ENCODE measurements around the gene IL15.
"Not testable (repeated sequence)": the region's sequence is repeated elsewhere in the genome, so short reads cannot be mapped to it uniquely, and the experiment has no call there.

Gene IL15

GRCh38 chr4:141636082-141636770, at the start of gene IL15:
Gene IL15, plus strand, starts transcription at chr4:141636583. Its CDS starts 82,882 bp downstream, at chr4:141719465.
- no peaks in the 10 kb centered on the region for H3K36me3 ChIP-seq (ENCODE audit: control insufficient read depth in 1 of 2, insufficient read depth in 2 of 2, low read length in 2 of 2)
- peaks cover 0 to 23% of the 10 kb centered on the region in 2 donors for H3K4me1 ChIP-seq (ENCODE audit: control insufficient read depth in 1 of 2, insufficient read depth in 2 of 2, low read length in 2 of 2)
- H3K27ac ChIP-seq (ENCODE audit: low read length): peak within 1 kb of the TSS; percentile 78
- no peaks in the 10 kb centered on the region for H3K9me3 ChIP-seq (ENCODE audit: control insufficient read depth in 1 of 2, low read length in 2 of 2)
- no peaks in the 10 kb centered on the region for H3K27me3 ChIP-seq (ENCODE audit: low read depth, low read length)
- peak within 1 kb of the TSS; percentile 87 to 98 for H3K4me3 ChIP-seq (ENCODE audit: low read depth in 1 of 2, low read length in 2 of 2)

- Histone ChIP-seq H3K27ac (ENCODE audit: low read length) (no peak overlapping the region), H3K27me3 (ENCODE audit: low read depth, low read length) (no peaks in the 10 kb centered on the region), H3K36me3 (ENCODE audit: control insufficient read depth in 1 of 2, insufficient read depth in 2 of 2, low read length in 2 of 2) (no peaks in the 10 kb centered on the region)
Measured at GRCh38 chr4:141587897-141588296, 48.5 kb upstream of the IL15 start.

GRCh38 chr4:141595531-141595930, 40.9 kb upstream of the IL15 start:
- Histone ChIP-seq H3K27me3 (ENCODE audit: low read depth, low read length) (no peaks in the 10 kb centered on the region), H3K4me3 (ENCODE audit: low read depth in 1 of 2, low read length in 2 of 2) (no peak overlapping the region), H3K27ac (ENCODE audit: low read length) (no peak overlapping the region), H3K9me3 (ENCODE audit: control insufficient read depth in 1 of 2, low read length in 2 of 2) (peaks cover 0 to 4% of the 10 kb centered on the region in 2 donors), H3K4me1 (ENCODE audit: control insufficient read depth in 1 of 2, insufficient read depth in 2 of 2, low read length in 2 of 2) (no peaks in the 10 kb centered on the region), H3K36me3 (ENCODE audit: control insufficient read depth in 1 of 2, insufficient read depth in 2 of 2, low read length in 2 of 2) (no peaks in the 10 kb centered on the region)

More at GRCh38 chr4:141587897-141588296, 48.5 kb upstream of the IL15 start:
- Histone ChIP-seq H3K9me3 (ENCODE audit: control insufficient read depth in 1 of 2, low read length in 2 of 2) (peaks cover 0 to 10% of the 10 kb centered on the region in 2 donors), H3K4me3 (ENCODE audit: low read depth in 1 of 2, low read length in 2 of 2) (no peak overlapping the region), H3K4me1 (ENCODE audit: control insufficient read depth in 1 of 2, insufficient read depth in 2 of 2, low read length in 2 of 2) (no peaks in the 10 kb centered on the region)

GRCh38 chr4:141599853-141600252, 36.5 kb upstream of the IL15 start:
- no peaks in the 10 kb centered on the region for H3K4me1 ChIP-seq (ENCODE audit: control insufficient read depth in 1 of 2, insufficient read depth in 2 of 2, low read length in 2 of 2)
- H3K27ac ChIP-seq (ENCODE audit: low read length): no peak overlapping the region
- no peaks in the 10 kb centered on the region for H3K27me3 ChIP-seq (ENCODE audit: low read depth, low read length)
- H3K9me3 ChIP-seq (ENCODE audit: control insufficient read depth in 1 of 2, low read length in 2 of 2): no peaks in the 10 kb centered on the region
- no peaks in the 10 kb centered on the region for H3K36me3 ChIP-seq (ENCODE audit: control insufficient read depth in 1 of 2, insufficient read depth in 2 of 2, low read length in 2 of 2)
- H3K4me3 ChIP-seq (ENCODE audit: low read depth in 1 of 2, low read length in 2 of 2): no peak overlapping the region

GRCh38 chr4:141604683-141605082, 31.7 kb upstream of the IL15 start:
- not testable (repeated sequence) for H3K4me1 ChIP-seq (ENCODE audit: control insufficient read depth in 1 of 2, insufficient read depth in 2 of 2, low read length in 2 of 2); H3K4me3 ChIP-seq (ENCODE audit: low read depth in 1 of 2, low read length in 2 of 2); H3K27me3 ChIP-seq (ENCODE audit: low read depth, low read length); H3K27ac ChIP-seq (ENCODE audit: low read length); H3K36me3 ChIP-seq (ENCODE audit: control insufficient read depth in 1 of 2, insufficient read depth in 2 of 2, low read length in 2 of 2); H3K9me3 ChIP-seq (ENCODE audit: control insufficient read depth in 1 of 2, low read length in 2 of 2)

- no peaks in the 10 kb centered on the region for H3K36me3 ChIP-seq (ENCODE audit: control insufficient read depth in 1 of 2, insufficient read depth in 2 of 2, low read length in 2 of 2)
- H3K9me3 ChIP-seq (ENCODE audit: control insufficient read depth in 1 of 2, low read length in 2 of 2): no peaks in the 10 kb centered on the region
- H3K27ac ChIP-seq (ENCODE audit: low read length): no peak overlapping the region
- no peaks in the 10 kb centered on the region for H3K27me3 ChIP-seq (ENCODE audit: low read depth, low read length)
- H3K4me3 ChIP-seq (ENCODE audit: low read depth in 1 of 2, low read length in 2 of 2): no peak overlapping the region
- no peaks in the 10 kb centered on the region for H3K4me1 ChIP-seq (ENCODE audit: control insufficient read depth in 1 of 2, insufficient read depth in 2 of 2, low read length in 2 of 2)
Measured at GRCh38 chr4:141605425-141605856, 30.9 kb upstream of the IL15 start.

- no peak overlapping the region for H3K27ac ChIP-seq (ENCODE audit: low read length)
- no peaks in the 10 kb centered on the region for H3K27me3 ChIP-seq (ENCODE audit: low read depth, low read length)
- no peak overlapping the region for H3K4me3 ChIP-seq (ENCODE audit: low read depth in 1 of 2, low read length in 2 of 2)
- H3K9me3 ChIP-seq (ENCODE audit: control insufficient read depth in 1 of 2, low read length in 2 of 2): no peaks in the 10 kb centered on the region
- H3K4me1 ChIP-seq (ENCODE audit: control insufficient read depth in 1 of 2, insufficient read depth in 2 of 2, low read length in 2 of 2): no peaks in the 10 kb centered on the region
- no peaks in the 10 kb centered on the region for H3K36me3 ChIP-seq (ENCODE audit: control insufficient read depth in 1 of 2, insufficient read depth in 2 of 2, low read length in 2 of 2)
Measured at GRCh38 chr4:141609243-141609642, 27.1 kb upstream of the IL15 start.

GRCh38 chr4:141610365-141610764, 26.0 kb upstream of the IL15 start:
- Histone ChIP-seq H3K9me3 (ENCODE audit: control insufficient read depth in 1 of 2, low read length in 2 of 2) (no peaks in the 10 kb centered on the region), H3K4me1 (ENCODE audit: control insufficient read depth in 1 of 2, insufficient read depth in 2 of 2, low read length in 2 of 2) (no peaks in the 10 kb centered on the region), H3K27ac (ENCODE audit: low read length) (no peak overlapping the region), H3K27me3 (ENCODE audit: low read depth, low read length) (no peaks in the 10 kb centered on the region), H3K4me3 (ENCODE audit: low read depth in 1 of 2, low read length in 2 of 2) (no peak overlapping the region), H3K36me3 (ENCODE audit: control insufficient read depth in 1 of 2, insufficient read depth in 2 of 2, low read length in 2 of 2) (no peaks in the 10 kb centered on the region)

GRCh38 chr4:141614878-141615586, 21.4 kb upstream of the IL15 start:
- Histone ChIP-seq H3K27me3 (ENCODE audit: low read depth, low read length) (no peaks in the 10 kb centered on the region), H3K27ac (ENCODE audit: low read length) (no peak overlapping the region), H3K36me3 (ENCODE audit: control insufficient read depth in 1 of 2, insufficient read depth in 2 of 2, low read length in 2 of 2) (no peaks in the 10 kb centered on the region), H3K4me1 (ENCODE audit: control insufficient read depth in 1 of 2, insufficient read depth in 2 of 2, low read length in 2 of 2) (no peaks in the 10 kb centered on the region), H3K9me3 (ENCODE audit: control insufficient read depth in 1 of 2, low read length in 2 of 2) (no peaks in the 10 kb centered on the region), H3K4me3 (ENCODE audit: low read depth in 1 of 2, low read length in 2 of 2) (no peak overlapping the region)

GRCh38 chr4:141615587-141615918, 20.8 kb upstream of the IL15 start:
- not testable (repeated sequence) for H3K9me3 ChIP-seq (ENCODE audit: control insufficient read depth in 1 of 2, low read length in 2 of 2); H3K4me3 ChIP-seq (ENCODE audit: low read depth in 1 of 2, low read length in 2 of 2); H3K4me1 ChIP-seq (ENCODE audit: control insufficient read depth in 1 of 2, insufficient read depth in 2 of 2, low read length in 2 of 2); H3K27ac ChIP-seq (ENCODE audit: low read length); H3K27me3 ChIP-seq (ENCODE audit: low read depth, low read length); H3K36me3 ChIP-seq (ENCODE audit: control insufficient read depth in 1 of 2, insufficient read depth in 2 of 2, low read length in 2 of 2)

- H3K4me1 ChIP-seq (ENCODE audit: control insufficient read depth in 1 of 2, insufficient read depth in 2 of 2, low read length in 2 of 2): no peaks in the 10 kb centered on the region
- no peaks in the 10 kb centered on the region for H3K36me3 ChIP-seq (ENCODE audit: control insufficient read depth in 1 of 2, insufficient read depth in 2 of 2, low read length in 2 of 2)
- no peaks in the 10 kb centered on the region for H3K27me3 ChIP-seq (ENCODE audit: low read depth, low read length)
- H3K9me3 ChIP-seq (ENCODE audit: control insufficient read depth in 1 of 2, low read length in 2 of 2): no peaks in the 10 kb centered on the region
- H3K27ac ChIP-seq (ENCODE audit: low read length): no peak overlapping the region
- H3K4me3 ChIP-seq (ENCODE audit: low read depth in 1 of 2, low read length in 2 of 2): no peak overlapping the region
Measured at GRCh38 chr4:141620715-141621114, 15.7 kb upstream of the IL15 start.

- no peaks in the 10 kb centered on the region for H3K9me3 ChIP-seq (ENCODE audit: control insufficient read depth in 1 of 2, low read length in 2 of 2)
- no peaks in the 10 kb centered on the region for H3K27me3 ChIP-seq (ENCODE audit: low read depth, low read length)
- H3K36me3 ChIP-seq (ENCODE audit: control insufficient read depth in 1 of 2, insufficient read depth in 2 of 2, low read length in 2 of 2): no peaks in the 10 kb centered on the region
- no peak overlapping the region for H3K4me3 ChIP-seq (ENCODE audit: low read depth in 1 of 2, low read length in 2 of 2)
- no peaks in the 10 kb centered on the region for H3K4me1 ChIP-seq (ENCODE audit: control insufficient read depth in 1 of 2, insufficient read depth in 2 of 2, low read length in 2 of 2)
- no peak overlapping the region for H3K27ac ChIP-seq (ENCODE audit: low read length)
Measured at GRCh38 chr4:141625023-141625422, 11.4 kb upstream of the IL15 start.

All from muscle layer of duodenum (tissue), 2 donors.